HG03135 (cell line): ENCODE measurements around the gene KLRG1.

Experiments used
- ATAC-seq: cut with Tn5 transposase; IDR thresholded peaks from one replicate; pipeline ENCODE4 v1.9.1; 2021; ENCODE audit warnings: mild to moderate bottlenecking, moderate library complexity; ENCODE audit not compliant: unreplicated experiment

Gene KLRG1

DNA sequence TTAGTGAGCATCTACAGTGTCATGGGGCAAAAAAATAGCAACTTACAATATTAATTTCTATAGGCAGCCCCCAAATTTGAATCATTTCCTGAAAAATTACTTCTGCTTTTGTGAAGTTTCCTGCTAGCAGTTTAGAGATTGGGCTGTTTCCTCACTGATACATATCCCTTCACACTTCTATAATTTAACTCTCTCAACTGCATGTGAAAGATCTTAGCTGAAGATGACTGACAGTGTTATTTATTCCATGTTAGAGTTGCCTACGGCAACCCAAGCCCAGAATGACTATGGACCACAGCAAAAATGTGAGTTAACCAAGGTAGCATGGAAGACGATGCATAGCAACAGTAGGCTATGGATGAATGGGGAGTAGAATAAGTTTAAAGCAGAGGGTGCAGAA, at the start of gene KLRG1:
KLRG1 (plus strand) TSS at position 134 of the 400 bp plus-strand sequence; CDS start at position 224, 90 bp downstream.
- no peak for ATAC-seq

DNA sequence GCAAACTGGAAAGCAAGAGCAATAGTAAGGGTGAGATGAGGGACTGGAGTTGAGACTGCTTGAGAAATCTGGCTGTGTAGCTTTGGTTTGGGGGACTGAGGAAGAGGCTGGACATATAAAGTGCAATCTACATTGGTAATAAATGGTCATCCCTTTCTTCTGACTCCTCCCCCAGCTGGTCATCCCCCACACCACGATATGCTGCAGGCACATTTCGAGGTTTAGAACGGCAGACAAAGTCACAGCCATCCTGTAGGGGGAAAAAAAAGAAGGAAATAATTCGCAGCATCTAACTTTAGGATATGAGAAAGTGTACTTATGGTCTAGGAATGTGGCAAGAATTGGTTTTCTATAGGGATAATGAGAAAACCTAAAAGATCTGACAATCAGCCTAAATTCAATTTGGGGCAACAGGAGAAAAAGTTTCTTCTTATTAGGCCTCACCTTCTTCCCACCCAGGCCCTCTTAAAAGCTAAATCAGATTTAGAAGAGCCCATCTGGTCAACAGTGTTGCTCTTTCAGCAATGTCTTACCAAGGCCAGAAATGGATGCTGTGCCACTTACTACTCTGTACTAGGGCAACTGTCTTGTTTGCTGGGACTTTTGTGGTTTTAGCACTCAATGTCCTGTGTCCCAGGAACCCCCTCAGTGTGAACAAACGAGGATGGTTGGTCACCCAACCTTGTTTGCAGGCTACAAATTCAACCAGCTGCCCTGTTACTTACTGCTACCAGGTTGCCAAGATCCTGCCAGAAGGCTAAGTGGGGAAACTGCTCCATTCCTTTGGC, 47.5 kb upstream of the KLRG1 start:
- no peak for ATAC-seq

DNA sequence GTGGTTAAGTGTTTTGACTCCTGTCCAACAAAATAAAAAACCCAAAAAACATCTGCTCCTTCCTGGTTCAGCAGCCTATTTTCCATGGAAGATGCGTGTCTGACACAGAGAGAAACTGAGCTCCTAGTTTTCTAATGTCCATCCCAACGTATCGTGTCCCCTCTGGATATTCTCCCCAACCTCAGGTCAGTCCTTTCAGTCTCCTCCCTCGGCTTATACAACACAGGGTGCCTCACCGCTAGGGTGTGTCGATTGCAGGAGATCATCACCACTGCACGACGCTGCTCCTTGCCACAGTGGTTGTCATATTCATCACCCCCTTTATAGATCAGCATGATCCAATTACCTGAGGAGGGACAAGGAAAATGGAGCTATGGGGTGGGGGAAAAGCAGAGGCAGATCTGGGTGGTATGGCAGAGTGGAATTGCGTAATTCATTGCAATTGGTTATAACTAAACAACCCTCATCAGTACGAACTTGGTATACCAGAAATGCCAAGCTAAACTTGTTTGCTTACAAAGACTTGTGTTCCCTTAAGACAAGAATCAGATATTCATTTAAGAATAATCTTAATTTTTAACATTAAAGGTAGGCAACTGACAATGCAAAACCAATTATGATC, 45.7 kb upstream of the KLRG1 start:
- ATAC-seq = no peak

GRCh38 chr12:8946733-8947132, 42.6 kb upstream of the KLRG1 start:
- no peak for ATAC-seq

- ATAC-seq = no peak
Measured at GRCh38 chr12:8947737-8948136, 41.6 kb upstream of the KLRG1 start.

DNA sequence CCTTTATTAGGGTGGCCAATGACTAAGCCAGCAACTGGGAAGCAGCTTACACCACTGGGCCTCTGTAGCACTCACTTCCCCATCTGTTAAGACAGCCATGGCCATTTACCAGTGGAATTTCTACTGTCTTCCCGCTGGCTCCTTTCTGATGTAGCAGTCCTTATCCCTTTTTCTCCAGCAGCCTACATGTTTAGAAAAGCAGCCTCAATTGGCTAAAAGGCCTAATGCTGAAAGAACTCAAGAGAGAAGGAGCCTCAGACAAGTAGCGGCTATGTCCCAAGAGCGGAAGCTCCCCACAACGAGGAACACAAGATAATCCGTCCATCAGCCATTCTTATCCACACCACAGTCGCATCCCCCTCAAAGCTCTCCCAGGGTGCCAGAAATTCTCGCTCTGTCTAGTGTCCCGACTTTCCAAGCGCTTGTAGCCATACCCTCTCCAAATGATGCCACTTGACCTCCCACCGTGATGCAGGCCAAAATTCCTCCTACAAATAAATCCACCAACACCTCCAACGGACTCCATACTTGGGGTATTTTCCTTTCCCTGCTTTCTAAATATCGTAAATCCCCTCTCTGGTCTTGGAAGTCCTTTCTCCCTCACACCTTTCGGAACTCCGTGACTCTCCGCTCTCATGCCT, 40.5 kb upstream of the KLRG1 start:
- no peak for ATAC-seq

- peak; percentile 85 for ATAC-seq
Measured at GRCh38 chr12:8949342-8950220, 39.8 kb upstream of the KLRG1 start, which contains the start of gene M6PR. M6PR (minus strand) TSS chr12:8949645; CDS start chr12:8946404, 3,241 bp downstream.

DNA sequence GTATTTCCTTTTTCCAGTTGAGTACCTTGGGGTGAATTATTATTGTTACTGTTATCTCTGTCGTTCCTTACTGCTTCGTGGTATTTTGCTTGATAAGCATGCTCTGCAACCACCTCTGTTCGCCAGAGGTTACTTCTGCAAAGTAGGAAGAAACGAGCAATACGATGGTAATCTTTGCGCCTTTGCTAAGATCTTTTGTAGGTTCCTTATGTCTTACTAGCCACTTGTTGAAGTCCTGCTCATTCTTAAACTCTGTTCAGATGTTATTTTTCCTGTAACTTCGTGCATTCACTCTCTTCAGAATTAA, 39.2 kb upstream of the KLRG1 start:
- no peak for ATAC-seq

GRCh38 chr12:8950702-8951478, 38.5 kb upstream of the KLRG1 start:
- ATAC-seq = no peak

GRCh38 chr12:8951744-8952143, 37.6 kb upstream of the KLRG1 start:
- ATAC-seq = no peak

GRCh38 chr12:8953773-8954402, 35.5 kb upstream of the KLRG1 start:
- ATAC-seq = no peak

- no peak for ATAC-seq
Measured at GRCh38 chr12:8956073-8956472, 33.3 kb upstream of the KLRG1 start.

GRCh38 chr12:8956772-8957171, 32.6 kb upstream of the KLRG1 start:
- ATAC-seq = no peak

- ATAC-seq = no peak
Measured at GRCh38 chr12:8957561-8957960, 31.8 kb upstream of the KLRG1 start.

- ATAC-seq = no peak
Measured at GRCh38 chr12:8958066-8958465, 31.3 kb upstream of the KLRG1 start.

DNA sequence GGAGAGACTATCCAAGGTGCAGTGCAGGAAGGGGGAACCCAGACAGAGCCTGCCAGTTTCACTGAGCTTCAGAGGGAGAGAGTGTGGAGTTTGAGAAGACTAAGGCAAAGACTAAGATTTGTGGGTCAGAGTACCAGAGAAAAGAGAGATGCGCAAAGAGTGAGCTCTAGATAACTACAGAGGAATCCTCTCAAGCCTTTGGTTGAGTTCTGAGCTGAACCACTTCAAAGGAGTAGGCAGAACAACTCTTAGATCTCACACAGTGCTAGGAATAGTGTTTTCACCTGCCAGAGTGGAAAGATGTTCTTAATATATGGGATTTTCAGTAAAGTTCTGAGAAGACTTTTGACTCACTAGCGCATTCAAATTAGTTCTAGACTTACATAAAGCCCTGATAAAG, 29.2 kb upstream of the KLRG1 start:
- ATAC-seq = no peak

DNA sequence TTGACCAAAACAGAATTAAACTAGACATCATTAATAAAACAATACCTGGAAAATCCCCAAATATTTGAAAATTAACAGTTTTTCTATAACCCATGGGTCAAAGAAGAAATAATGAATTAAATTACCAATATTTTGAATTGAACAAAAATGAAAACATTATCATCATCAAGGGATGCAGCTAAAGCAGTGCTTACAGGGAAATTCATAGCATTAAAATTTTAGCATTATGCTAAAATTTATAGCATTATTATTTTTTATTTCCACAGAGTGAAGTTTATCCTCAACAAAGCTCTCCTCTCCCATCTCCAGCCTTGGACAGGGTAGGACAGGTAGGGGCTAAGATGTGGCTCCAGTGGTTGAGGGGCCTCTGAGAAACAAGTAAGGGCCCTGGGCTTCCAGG, 20.6 kb upstream of the KLRG1 start:
- no peak for ATAC-seq

DNA sequence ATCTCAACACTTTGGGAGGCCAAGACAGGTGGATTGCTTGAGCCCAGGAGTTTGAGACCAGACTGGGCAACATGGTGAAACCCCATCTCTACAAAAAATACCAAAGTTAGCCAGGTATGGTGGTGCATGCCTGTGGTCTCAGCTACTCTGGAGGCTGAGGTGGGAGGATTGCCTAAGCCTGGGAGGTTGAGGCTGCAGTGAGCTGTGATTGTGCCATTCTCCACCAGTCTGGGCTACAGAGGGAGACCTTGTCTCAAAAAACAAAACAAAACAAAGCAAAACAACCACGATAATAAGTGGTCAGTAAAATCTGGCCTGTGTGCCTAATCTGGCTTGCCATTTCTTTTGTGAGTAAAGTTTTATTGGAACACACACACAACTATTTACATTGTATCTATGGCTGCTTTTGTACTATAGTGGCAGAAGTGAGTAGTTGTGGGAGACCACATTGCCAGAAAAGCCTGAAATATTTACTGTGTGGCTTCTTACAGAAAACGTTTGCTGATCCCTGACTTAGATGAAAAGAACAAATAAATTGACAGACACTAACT, 19.4 kb upstream of the KLRG1 start:
- ATAC-seq = no peak

- no peak for ATAC-seq
Measured at GRCh38 chr12:8970432-8970831, 18.9 kb upstream of the KLRG1 start.

DNA sequence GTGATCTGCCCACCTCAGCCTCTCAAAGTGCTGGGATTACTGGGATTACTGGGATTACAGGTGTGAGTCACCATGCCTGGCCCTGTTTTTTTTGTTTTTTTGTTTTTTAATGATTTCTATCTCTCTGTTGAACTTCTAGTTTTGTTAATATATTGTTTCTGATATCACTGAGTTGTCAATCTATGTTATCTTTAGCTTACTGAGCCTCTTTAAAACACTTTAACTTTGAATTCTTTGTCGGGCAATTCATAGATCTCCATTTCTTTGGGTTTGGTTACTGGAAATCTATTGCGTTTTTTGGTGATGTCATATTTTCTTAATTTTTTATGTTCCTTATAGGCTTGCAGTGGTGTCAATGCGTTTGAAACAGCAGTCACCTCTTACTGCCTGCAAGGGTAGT, 9.2 kb upstream of the KLRG1 start:
- no peak for ATAC-seq
